Midbrain (tissue), 1 donor: ENCODE measurements around the gene ZNF407.
A peak's percentile ranks its signal among the peaks of the same experiment; 100 is the strongest.

Source experiments
- DNase-seq: peaks from one replicate; lab custom pipeline; 2025; lab: John Stamatoyannopoulos, UW

Gene ZNF407

DNA sequence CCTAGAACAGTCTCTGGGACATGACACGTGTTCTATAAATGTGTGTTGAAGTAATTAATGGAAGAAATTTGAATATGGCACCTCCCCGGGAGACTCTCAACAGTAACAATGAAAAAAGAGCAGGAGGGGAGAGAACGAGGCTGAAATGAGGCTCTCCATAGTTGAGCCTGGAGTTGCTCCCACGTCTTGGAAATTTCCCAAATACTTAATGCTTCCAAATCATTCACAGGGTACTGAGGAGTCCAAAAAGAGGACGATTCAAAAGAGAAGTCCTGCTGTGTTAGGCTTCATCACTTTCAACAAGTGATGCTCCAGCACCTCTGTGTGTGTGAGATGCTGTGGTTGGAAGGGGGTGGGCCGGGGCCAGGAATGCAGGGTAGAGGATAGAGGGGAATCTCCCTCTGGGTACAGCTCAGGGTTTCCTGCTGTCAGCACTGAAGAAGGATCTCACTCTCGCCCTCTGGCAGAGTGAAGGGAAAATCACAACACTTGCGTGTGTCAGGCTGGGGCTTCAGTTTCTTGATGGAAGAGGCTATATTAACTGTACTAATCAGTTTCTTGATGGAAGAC lies 18.1 kb upstream of the ZNF407 start:
- no peak for DNase-seq

DNA sequence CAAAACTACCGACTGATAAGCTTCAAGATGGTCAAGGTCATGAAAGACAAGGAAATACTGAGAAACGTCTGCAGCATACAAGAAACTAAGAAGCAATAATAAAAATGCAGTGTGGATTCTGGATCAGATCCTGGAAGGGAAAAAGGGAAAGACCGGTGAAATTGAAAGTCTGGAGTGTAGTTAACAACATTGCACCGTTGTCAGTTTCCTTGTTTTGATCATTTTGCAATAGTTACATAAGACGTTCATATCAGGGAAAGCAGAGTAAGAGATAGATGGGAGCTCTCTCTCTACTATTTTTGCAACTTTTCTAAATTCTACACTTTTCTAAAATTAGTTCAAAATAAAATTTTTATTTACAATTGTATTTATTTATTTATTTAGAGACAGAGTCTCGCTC lies 15.0 kb upstream of the ZNF407 start:
- no peak for DNase-seq

DNA sequence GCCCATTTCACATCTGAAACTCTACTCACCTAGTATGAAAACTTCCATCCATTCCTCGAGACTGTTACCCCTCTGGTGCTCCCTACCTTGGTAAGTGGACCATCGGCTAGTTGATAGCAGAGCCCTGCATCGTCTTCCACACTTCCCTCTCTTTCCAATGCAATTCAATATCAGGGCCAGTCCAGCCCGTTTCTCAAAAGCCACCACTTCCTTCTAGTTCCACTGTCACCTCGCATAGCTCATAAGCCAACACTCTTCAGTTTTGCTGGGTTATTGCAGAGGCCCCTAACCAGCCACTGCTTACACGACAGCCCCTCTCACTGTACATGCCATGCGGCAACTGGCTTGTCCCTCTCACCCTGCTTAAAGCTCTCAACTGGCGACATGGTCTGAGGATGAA lies 10.2 kb upstream of the ZNF407 start:
- no peak for DNase-seq

DNA sequence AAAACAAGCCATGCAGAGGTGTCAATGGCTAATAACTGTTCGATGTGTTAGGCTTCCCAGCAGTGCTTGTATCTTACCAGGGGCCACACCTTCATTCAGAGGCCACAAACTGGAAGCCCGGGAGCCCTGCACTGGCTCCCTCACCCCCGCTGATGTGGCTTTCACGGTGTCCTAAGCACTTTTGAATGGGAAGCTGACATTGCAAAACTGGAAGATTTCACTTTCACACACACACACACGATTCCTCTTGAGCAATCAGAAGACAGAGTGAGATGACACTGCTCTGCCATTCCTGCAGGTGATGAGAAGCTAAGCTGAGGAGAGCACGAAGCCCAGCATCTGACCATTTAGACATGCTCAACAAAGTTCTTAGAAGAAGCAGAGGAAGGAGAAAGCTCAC lies 8.6 kb upstream of the ZNF407 start:
- DNase-seq: no peak

DNA sequence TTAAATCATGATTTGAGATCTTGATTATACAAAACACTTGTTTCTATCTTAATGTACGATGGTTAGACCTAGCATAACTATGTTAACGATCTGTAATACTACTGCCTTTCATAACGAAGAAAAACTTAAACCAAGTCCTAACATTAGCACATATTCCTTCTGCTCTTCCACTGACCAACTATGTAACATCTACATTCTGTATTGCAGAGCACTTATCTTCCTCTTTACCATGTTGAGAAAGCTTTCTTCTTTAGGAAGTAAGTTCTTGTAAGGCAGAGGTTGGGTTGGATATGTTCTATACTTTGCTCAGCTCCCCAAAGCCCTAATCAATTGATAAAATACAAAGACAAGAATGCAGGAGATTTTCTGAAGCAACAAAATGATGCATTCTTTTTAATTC lies 7.9 kb upstream of the ZNF407 start:
- DNase-seq: no peak

DNA sequence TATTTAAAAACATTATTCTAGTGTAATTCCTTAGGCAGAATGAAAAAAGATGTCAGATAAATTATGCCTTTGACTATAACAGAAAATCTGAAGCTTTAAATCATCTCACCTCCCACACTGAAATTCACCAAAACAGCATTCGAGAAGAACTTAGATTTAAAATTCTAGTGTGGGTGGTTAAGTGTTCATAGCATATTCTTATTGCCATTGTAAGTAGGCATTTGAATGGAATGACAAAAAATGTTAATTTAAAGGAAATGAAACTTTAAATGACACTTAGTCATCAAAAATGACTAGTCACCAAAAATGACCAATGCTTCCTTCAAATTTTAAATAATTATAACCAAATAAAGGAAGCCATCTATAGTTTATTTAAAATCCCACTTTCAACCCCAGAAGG lies 7.0 kb upstream of the ZNF407 start:
- DNase-seq: no peak

DNA sequence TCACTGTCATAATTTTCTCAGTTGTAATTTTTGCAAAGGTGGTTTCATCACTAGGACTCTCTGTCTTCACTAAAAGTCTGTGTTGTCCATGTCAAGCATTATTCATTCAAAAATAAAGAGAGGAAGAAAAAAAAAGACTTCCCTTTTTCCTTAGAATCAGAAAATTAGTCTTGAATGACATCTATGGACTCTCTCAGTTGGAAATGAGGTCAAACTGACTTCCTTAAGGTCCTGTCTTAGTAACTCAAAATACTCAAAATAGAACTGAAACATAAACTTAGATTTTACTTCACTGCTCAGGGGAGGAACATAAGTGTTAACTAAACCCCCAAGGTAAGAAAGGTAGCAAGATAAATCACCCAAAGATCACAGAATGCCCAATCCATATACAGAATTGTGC lies 2.2 kb upstream of the ZNF407 start:
- no peak for DNase-seq

DNA sequence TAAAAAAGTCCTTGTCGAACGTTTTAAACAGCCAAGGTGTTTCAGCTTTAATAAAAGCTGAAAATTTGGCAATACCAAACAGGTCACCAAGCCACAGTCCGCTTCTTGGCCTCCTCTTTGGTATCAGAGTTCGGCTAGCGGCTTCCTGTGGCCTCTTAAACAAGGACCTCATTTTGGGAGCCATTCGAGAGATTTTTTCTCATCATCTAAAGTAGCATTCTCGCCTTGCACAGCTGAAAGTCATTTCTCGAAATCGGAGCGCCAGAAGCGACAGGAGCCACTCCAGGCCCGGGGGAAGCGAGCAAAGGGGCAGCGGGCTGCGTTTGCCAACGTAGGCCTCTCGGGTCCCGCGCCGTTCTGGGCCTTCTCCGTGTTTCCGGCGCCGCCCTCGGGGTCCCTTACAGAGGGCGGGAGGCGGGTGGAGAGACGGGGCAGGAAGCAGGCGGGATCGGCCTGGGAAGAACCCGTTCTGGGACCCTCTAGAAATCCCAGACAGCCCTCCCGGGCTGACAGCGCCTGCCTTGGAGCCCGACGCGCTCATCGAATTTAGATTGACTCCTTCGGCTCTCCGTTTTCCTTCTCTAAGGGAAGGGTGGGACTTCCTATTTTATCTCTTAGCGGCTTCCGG lies 522 bp upstream of the ZNF407 start:
- peak; percentile 89 for DNase-seq

DNA sequence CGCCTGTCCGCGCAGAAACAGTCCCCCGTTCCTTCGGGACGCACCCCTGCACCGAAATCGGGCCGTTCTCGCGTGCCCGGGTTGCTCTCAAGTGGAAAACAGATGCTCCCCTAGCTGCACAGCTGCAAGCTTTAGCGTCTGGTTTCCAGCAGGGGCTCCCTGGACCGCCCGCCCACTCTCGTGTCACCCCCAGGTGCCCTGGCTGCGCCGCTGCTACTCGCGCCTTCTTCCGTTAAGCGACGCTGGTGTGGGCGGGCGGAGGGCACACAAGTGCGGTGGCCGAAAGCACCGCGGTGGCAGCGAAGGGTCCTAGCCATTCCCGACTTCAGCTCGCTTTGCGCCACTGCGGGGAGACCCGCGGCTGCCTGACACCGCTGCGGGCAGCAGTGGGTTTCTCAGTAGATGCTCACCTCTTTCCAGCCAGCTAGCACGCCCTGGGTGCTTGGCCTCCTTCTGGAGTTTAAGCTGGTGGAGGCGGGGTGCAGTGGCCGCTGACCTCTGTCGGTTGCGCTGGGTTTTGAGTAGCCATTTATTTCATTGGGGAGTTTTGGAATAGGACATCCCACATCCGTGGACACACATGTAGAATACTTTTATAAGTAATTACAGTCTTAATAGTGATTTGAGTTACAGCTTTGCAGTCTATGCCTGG lies 806 bp downstream of the ZNF407 start:
- DNase-seq: peak; percentile 26

DNA sequence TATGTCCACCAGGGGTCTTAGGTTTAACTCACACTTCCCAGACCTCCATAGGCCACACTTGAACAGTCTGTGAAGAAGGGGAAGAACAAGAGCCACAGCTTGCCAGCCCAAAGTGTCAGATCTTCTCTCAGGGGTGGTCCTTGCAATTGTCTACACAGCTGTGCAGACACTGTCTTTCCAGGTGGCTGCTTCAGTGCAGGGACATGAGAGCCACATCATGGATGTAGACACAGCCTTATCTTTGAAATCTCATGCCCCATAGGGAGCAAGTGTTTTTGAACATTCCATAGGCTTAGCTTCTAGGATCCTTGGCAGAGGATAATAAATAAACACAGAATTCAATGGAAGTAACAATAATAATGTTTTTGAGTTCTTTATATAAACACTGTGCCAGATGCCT lies 6.7 kb downstream of the ZNF407 start:
- DNase-seq: no peak

DNA sequence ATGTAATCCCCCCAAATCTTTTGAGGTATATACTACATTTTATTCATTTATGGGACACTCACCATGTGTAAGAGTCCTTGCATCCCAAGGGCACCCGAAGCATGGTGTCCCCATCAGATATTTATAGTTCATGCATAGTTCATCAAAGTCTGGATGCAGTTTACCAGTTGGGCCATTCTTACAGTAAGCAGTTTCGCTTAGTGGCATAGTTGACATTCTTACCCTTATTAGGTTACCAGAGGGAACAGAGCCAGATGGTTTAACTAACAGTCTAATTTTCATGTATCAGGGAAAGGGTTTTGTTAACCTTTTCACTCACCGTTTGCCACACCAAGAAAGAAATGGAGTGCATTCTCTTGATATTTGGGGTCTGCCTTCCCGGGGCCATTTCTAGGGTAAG lies 7.1 kb downstream of the ZNF407 start:
- no peak for DNase-seq

DNA sequence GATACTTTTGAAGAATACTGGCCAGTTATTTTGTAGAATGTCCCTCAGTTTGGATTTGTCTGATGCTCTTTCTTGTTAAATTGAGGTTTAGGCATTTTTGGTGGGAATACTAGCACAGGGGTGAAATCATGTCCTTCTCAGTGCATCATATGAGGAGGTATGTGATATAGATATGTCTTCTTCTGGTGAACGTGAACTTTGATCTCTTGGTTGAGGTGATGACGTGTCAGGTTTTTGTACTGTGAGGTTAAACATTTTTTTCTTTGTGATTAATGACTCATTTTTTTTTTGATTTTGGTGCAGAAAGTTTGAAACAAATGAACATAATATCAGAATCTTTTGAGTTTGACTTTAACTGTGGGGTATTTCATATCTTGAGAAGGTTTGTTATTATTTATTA lies 11.0 kb downstream of the ZNF407 start:
- DNase-seq: no peak

DNA sequence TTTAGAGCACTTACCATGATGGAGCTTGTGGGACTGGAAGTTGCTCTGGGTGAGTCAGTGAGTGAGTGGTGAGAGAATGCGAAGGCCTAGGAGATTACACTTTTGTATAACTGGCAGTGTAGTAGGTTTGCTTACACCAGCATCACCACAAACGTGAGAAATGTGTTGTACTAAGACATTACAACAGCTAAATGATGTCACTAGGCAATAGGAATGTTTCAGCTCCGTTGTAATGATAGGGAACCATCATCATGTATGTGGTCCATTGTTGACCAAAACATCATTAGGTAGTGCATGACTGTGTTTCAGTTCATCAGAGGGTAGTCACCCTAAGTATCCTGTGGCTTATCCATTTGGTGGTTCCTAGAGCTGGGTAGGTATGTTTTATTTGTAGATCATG lies 11.9 kb downstream of the ZNF407 start:
- no peak for DNase-seq

DNA sequence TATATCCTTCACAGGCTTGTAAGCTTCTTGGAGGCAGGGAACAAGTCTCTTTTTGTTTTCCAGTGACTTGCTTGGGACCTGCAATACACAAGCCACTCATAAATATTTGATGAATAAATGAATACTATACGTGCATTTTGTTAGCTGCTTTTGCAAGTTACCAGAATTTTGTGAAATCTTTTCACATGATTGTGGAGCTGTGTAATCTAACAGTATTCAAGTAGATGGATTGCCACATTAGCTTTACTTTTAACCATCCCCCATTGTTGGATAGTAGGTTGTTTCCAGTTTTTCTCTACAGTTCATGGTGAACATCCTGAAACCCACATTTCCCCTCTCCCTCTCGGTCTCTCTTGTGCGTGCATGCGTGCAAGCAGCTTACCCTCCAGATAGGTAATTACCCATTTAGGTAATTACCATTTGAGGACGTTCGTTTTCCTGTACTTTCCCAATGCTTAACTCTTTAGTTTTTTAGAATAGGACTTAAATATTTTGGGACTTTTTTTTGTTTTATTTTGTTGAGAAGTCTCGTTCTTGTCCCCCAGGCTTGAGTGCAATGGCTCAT lies 12.5 kb downstream of the ZNF407 start:
- no peak for DNase-seq

DNA sequence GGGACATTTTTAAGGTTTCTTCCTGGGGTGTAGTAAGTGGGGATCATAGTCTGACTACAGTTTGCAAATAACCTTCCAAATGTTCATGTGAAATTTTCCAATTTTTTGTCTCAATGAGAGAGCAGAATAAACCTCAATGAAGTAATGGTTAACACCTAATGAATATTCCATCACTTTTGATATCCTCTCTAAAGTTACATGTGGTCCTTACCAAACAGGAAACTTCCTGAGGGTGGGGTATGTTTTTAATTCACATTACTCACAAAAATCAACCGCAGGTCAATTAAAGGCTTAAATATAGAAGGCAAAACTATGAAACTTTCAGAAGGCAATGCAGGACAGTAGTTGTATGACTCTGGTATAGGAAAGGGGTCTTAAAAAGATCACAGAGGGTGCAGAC lies 13.2 kb downstream of the ZNF407 start:
- DNase-seq: no peak

DNA sequence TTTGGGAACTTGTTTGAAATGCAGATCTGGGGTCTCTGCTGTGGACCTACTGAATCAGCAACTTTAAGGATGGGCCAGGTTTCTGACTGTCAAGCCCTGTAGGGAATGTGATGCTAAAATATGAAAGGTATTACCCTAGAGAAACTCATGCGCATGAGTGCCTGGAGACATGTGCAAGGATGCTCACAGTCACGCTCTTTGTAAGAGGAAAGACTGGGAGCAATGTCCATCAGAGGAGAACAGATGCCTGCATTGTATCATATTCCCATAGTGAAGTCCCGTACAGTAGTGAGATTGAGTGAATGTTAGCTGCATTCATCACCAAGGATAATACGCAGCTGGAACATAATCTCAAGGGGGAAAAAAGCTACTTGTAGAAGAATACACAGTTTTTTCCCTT lies 14.1 kb downstream of the ZNF407 start:
- no peak for DNase-seq

DNA sequence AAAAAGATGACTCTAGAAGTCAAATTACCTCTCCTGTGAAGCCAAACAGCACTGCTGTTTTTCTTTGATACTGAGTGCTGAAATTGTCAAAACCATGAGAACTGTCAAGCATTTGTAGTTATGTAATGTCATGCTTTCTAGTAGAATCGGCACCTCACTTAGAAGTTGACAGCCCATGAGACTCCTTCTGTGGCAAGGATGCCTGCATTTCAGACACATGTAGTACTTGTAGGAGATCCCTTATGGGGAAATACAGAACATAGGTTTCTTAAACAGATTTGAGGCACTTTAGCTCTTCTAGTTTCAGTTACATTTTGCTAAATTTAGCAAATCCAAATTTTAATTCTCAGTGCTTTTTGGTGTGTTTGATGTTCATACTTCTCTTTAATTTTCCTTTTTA lies 15.7 kb downstream of the ZNF407 start:
- no peak for DNase-seq

DNA sequence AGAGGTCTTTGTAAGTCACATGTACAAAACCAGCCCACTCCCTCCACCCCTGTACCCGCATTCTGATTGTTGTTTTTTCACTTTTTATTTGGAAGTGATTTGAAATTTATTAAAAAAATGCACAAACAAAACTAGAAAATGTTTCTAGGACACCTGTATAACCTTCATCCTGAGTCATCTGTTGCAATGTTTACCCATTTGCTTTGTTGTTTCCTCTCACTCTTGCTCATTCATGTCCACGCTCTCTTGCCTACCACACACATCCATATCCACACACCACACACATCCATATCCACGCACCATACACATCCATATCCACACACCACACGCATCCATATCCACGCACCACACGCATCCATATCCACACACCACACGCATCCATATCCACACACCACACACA lies 18.8 kb downstream of the ZNF407 start:
- DNase-seq: no peak

DNA sequence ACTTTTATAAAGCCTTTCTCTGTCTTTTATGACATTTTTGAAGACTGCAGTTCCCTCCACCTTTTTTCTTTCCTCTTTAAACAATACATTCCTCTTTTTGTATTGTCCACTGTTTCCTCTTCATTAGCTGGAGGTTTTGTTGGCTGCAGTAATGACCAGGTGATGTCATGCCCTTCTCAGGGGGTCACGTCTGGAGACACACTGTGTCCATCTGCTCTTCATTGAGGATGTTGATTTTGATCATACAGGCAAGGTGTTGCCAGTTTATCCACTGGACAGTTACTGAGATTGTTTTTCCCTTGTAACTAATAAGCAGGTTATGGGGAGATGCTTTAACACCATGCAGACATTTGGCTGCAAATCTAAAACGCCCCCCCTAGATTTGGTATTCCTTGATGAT lies 19.8 kb downstream of the ZNF407 start:
- no peak for DNase-seq

DNA sequence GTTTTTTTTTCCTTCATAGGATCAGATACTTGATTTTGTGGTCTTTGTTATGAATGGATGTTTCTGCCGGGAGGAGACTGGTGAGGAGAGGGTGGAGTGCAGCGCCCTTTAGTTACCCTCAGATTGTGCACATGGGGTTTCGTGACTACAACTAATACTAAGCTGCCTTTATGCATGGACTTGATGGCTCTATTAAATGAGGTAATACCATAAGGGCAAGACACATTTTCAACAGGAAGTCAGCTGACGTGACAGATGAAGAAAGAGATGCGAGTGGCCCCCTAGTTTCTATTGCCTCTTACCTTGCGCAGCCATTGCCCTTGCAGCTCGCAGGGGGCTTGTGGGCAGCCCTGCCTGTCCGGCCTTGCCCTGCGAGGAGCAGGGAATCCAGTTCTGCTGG lies 24.4 kb downstream of the ZNF407 start:
- no peak for DNase-seq

DNA sequence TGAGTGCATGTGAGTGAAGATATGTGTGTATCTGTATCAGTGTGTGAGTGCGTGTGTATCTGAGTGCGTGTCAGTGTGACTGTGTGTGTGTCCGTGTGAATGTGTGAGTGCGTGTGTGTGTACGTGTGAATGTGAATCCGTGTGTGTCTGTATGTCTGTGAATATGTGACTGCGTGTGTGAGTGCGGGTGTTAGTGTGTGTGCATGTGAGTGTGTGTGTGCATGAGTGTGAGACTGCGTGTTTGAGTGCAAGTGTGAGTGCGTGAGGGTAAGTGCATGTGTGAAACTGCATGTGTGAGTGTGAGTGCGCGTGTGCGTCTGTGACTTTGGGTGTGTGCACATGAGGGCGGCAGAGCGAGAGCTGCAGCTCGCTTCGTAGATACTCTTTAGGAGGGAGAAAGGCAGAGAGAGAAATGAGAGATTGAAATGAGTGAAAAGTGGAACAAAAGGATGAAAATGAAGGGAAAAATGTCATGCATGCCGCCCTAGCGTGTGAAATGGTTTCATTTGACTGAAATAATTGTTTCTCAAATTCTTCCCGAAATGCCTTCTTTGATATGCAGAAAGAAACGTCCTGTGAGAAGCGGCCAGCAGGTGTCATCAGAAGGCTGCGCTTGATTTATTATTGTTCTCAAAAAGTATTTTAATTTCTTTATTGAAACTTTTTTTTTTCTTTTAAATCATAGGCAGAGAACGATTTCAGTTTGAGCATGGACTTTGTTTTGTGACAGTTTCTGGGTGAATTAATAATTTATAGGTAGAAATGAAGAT lies 25.6 kb downstream of the ZNF407 start:
- no peak for DNase-seq

DNA sequence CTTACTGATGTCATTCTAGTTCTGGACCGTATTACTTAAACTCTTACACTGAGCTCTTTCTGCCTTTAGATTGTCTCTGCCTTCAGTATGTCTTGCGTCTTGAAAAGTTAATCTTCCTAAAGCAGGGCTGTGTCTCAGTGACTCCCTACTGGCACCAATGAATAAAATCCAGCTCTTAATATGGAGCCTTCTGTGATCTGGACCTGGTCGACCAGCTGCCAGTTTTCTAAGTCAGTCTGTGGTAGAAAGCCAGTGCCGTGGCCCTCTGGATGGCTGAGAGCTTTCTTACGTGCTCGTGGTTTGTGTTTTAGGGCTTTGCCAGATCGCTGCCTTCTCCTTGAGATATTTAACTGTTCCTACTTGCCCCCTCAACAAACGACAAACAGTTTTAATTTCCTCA lies 26.8 kb downstream of the ZNF407 start:
- no peak for DNase-seq

DNA sequence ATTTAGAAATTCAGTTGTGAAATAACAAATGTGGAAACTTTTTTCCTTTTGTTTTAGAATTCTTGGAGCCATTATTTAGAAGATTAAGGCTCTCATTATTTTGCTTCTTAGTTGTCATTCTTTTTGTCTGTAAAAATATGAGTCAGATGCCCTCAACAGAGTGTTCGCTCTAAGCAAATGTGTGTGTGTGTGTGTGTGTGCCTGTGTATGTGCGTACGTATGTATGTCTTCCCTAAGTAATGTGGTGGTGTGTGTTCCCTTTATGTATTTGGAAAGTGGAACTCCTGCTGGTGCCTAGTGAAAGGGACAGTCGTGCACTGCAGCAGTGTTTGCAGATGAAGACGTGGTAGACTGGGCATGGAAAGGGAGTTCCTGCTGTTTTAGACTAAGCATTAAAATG lies 27.5 kb downstream of the ZNF407 start:
- no peak for DNase-seq
